HG03442 (cell line): ENCODE results near the gene NIT1.

Experiments
- ATAC-seq: cut with Tn5 transposase; IDR thresholded peaks from one replicate; pipeline ENCODE4 v1.9.1; 2021; ENCODE audit warnings: mild to moderate bottlenecking, moderate library complexity; ENCODE audit not compliant: unreplicated experiment

Gene NIT1

DNA sequence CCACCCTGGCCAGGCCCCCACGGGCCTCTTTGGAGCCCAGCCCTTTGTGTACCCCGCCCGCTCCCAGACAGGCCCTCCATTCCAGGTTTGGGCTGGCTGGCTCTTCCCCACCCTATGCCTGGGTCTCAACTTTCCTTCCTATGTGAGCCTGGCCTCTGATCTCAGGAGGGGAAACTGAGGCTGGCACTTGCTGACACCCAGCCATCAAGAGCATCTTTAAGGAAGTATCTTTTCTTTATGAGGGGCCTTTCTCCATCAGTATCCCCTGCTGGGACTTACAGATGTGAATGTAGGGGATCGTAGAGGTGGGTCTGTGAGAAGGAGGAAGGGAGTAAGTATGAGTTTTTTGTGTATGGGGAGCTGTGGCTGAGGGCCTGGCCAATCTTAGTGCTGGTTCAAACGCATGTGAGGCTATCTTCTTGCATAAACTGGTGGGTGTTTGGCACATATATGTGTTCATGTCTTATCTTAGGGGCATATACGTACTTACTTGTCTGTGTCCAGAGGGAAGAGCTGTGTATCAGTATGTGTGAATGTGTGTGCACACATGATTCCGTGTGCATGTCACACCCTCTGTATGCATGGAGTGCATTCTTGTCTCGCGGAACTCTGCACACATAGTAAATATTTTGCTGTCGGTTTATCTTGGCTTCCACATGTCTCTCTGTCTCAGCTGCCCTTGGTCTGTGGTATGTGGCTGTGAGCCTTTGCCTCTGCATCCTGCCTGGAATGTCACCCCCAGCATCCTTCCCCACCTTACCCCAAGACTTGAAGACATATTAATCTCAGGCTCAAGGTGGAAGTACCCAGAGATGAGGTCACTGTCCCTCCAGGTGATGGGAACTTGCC is 33.9 kb upstream of the NIT1 start:
- ATAC-seq, result no peak

DNA sequence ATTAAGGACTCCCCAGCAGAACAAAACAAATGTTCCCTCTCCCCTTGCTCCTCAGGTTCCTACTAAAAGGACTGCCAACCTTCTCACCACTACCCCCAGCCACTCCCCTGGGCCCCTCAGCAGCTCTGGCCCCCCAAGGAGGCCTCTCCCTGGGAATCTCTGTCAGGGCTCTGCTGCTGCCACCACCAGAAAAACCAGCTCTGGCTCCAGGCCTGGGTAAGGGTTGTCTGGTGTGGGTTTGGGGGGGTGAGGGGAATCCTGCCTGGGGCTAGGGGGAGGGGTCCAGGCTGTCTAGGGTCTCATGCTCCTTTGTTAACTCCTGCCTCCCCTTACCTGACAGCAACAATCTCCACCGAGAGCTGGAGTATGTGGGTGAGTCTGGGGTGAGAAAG is 33.3 kb upstream of the NIT1 start:
- no peak for ATAC-seq

DNA sequence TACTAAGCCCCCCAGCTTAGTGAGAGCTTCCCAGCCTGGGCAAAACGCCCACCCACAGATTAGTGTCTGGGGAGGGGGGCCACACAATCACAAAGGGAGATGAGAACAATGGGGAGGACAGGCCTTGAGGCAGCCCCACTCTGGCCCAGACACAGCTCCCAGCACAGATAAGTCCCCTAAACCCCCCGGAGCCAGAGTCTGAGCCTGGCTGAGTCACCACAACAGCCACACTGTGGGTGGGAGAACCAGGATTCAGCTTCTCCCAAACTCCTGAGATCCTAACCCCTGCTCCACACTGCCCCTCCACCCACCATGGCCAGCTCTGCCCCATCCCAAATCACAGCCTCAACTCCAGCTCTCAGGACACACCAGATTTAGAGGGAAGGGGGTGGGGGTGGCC is 32.7 kb upstream of the NIT1 start:
- ATAC-seq, result no peak

DNA sequence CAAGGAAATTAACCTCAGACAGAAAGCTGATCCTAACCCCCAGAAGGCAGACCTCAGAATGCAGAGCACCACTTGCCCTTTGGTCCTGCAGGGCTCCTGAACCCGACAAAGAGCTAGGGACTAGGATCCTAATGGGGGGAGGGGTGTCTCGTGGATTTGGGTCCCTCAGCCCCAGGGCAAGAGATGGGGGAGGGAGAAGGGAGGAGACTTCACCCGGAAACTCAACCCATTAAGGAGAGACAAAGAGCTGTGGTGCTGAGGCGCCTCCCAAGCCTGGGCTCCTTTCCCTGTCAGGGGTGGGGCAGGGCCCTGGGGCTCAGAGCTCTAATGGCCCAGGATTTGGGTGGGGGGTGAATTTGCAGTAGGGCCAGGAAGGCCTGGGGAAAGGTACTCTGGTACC is 31.4 kb upstream of the NIT1 start:
- no peak for ATAC-seq

DNA sequence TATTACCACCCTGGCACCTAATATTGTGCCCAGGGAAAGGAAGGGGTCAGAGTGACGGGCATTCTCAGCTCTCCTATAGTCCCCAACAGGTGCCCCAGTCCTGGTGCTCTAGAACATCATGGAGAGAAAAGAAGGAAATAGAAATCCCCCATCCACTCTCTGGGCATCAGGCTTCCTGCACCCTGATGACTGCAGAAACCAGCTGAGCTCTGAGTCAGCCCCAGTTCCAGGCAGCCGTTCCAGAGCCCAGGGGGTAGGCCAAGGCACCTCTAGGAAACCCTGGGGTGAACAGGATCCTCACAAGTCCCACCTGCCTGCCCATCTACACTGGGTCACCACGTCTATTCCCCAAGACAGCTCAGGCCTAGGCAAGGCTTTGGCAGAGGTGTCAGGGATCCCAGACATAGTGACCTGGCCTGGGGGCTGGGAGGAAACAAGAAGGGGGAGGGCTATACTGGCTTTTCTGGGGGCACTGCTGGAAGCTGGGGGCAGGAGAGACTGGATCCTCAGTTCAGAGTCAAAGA is 29.3 kb upstream of the NIT1 start:
- ATAC-seq, result no peak

DNA sequence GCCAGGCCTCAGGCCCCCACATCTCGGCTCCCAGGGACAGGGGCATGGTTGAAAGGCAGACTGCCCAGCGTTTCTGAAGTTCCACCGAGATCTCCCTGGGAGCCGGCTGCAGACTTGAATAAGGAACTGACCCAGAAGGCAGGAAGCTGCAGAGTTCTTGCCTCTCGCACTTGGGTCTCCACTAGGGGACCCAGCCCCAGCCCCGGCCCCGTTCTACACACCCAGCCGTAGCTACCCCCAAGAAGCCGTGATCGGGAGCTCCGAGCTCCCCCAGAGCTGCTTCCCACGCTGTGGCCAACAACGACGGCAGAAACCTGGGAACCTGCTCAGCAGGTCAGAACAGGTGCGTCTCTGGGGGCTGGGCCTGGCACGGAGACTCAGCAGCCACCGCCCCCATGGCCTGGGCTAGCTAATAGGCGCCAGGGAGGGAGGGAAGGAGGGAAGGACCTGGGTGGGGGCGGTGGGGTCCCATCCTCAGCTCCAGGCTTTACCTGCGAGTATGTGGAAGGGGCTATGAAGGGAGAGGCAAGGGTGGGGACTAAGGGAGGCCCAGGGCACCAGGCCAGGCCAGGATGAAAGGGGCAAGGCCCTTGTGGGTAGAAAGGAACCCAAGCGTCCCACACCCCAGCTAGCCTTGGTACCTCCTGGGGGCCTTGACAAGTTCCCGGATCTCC is 28.5 kb upstream of the NIT1 start, which contains the start of gene NECTIN4:
Gene NECTIN4 (minus strand): TSS at position 308 of the 674 bp plus-strand sequence. CDS start 262 bp downstream, at position 46.
- ATAC-seq, result no peak

DNA sequence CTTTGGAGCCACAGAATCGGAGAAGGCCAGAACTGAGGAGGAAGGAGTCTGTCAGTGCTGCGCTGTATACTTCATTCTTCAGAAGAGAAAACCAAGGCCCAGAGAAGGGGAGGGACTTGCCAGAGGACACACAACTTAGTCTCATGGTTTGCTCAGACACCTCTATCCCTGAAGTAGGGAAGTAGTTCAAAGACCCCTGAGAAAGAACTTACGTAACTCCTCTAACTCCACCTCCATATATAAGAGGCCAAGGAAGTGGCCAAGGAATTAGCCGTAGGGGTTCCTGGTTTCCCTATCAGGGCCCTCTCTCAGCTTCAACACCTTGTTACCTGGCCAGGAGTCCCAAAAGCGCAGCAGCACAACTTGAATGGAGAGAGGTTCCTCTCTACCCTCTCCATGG is 28.0 kb upstream of the NIT1 start:
- no peak for ATAC-seq

DNA sequence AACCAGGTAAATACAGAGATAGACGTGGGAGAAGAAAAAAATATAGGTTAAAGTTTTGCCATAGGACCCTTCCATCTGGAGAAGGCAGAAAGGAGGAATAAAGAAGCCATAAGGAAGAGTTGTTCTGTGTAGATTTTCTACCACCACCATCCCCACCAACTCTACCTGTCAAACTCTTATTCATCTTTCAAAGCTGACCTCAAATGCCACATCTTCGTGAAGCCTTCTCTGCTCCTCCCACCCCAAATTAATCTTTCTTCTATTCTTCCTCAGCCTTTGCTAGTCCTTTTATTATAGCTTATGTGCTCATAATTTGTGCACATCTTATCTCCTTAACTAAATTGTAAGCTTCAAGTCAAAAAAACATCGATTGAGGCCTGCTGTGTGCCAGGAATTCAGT is 27.3 kb upstream of the NIT1 start:
- no peak for ATAC-seq

DNA sequence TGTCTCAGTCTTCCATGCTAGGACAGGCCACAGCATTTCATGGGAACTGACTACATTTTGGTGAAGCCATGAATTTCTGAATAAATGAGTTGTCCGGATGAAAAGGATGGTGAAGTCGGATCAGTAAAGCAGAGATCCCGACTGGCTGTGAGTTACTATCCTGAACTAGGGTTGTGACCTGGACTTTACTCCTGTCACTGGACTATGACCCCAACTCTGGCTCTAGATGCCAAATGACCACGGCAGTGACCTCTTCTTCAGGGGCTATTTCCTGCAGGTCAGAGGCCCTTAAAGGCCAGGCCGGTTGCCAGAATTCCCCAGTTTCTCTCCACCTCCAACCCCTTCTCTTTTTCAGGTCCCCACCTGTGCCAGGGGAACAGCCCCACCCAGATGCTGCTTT is 26.8 kb upstream of the NIT1 start:
- ATAC-seq, result no peak

DNA sequence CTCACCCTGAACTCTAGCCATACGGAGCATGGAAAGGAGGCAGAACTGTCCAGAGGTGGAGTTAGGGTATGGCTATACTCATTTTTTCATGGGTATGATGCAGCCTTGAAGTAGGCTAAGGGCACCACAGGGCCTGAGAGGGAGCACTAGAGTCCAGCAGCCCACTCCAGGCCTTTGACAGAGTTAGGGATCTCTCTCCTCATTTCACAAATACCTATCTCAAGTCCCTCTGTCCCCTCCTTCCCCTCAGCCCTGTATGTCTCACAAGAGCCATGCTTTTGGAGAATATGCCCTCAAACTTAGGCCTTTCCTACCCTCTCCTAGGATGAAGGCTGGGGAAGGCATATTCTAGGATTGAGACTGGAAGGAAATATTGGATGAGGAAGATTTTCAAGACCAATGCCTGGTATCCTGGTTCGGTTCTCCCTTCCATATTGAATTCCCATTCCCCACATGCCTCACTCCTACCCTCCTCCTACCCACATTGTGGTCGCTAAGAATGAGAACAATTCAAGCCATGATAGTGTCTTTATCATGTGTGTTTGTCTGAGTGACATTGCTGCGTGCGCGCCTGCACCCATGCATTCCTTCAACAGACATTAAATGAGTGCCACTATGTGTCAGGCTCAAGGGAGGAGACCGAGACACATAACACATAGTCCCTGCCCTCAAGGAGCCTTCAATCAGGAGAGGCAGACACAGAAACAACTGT is 26.0 kb upstream of the NIT1 start:
- no peak for ATAC-seq

DNA sequence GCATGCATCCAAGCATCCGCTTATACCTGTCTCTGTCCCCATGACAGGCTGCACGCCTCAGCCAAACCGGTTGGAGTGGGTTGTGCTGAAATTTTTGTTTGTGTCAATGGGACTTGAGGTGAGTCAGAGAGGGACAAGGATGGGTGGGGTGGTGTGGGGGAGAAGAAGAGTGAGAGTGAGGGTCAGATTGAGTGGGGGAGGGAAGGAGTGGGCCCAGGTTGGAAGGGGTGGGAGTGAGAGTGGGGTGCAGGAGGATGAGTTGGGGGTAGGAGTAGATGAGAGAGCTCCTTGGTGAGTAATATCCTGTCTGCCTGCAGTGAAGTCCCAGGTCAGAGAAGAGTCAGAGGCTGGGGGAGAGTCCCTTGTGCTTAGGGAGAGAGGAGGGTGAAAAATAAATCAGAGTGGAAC is 25.3 kb upstream of the NIT1 start:
- ATAC-seq, result no peak

DNA sequence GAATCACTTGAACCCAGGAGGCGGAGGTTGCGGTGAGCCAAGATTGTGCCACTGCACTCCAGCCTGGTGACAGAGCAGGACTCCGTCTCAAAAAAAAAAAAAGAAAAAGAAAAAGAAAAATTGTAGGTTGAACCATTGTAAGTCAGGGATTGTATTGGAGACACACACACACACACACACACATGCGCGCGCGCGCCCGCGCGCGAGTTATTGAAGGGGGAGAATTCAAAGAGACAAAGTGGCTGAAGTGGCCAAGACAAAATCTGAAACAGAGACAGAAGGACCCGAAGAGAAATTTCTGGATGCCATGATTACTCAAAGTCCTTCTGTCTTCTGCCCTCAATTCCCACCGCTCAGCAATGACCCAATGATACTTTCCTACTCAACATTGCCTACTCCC is 23.4 kb upstream of the NIT1 start:
- ATAC-seq, result no peak

DNA sequence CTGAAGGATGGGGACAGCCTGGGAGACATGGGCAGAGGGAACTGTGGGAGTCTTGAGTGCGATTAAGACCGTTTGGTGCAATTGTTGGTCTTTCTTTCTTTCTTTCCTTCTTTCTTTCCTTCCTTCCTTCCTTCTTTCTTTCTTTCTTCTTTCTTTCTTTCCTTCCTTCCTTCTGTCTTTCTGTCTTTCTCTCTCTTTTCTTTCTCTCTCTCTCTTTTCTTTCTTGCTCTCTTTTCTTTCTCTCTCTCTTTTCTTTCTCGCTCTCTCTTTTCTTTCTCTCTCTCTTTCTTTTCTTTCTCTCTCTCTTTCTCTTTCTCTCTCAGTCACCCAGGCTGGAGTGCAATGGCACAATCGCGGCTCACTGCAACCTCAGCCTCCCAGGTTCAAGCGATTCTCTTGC is 22.7 kb upstream of the NIT1 start:
- no peak for ATAC-seq

DNA sequence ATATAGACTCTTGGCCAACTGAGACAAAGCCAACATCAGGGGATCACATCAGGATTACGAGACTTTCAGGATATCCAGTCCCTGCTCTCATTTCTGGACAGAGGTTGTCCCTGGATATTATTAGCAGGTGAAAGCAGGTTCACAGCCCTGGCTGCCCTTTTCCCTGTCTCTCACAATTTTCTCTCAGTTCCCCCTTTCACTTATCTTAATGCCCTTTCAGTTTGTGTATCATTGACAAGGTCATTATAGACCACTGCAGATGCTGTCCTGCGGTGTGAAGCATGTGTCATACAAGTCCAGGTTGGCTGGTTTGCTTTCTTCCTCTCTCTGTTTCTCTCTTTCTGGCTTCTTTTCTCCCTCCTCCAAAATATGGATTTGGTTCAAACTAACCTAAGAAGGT is 21.9 kb upstream of the NIT1 start:
- no peak for ATAC-seq

DNA sequence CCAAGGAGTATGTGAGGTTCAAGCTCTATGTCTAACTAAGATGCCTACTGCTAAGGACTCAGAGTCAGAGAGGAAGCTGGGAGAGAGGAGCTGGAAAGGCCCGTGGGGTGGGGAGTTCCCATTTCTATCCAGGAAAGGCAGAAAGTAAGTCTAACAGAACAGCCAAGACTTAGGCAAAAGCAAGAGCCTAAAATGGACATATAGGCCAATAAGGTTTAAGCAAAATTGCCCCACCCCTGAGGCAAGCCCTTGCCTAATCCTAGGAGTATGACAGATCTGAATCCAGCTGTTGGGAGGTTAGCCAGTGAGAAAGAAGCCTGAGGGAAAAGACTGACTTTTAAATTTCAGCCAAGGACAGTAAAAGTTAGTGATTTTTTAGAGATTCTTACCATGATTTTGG is 21.4 kb upstream of the NIT1 start:
- ATAC-seq, result no peak

DNA sequence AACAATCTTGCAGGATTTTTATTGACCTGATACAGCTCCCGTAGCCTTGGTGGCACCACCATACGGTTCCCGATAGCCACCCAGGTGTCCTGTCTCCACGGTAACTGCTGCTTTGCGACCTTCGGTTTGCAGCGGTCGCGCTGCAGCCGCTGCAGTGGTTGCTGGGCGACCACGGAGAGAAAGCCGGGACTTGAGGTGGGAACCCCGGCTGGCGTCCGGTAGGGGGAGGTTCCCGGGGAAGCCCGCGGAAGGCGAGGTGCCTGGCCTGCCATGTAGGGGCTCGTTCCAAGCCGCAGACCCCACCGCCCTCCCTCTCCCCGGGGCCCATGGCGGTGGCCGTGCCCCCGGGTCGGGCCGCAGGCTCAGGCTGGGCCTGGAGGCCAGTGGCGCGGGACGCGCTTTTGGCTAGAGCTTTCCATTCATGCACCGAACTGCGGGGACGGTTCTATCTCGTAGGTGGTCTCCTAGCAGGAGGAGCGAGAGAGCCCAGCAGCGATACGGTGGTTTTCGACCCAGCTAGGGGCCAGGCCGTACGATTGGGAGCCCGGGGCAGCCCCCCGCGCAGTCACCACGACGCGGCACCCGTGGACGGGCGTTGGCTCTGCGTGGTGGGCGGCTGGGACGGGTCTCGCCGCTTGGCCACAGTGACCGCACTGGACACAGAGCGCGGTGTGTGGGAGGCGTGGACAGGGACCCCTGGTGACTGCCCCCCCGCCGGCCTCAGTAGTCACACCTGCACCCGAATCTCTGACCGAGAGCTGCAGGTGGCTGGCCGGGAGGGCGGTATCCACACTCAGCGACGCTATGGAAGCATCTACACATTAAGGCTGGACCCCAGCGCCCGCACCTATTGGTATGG is 19.5 kb upstream of the NIT1 start, which contains the start of gene KLHDC9:
Gene KLHDC9 (plus strand): TSS at position 152 of the 859 bp plus-strand sequence. CDS start 175 bp downstream, at position 327.
- peak; percentile 73 for ATAC-seq

DNA sequence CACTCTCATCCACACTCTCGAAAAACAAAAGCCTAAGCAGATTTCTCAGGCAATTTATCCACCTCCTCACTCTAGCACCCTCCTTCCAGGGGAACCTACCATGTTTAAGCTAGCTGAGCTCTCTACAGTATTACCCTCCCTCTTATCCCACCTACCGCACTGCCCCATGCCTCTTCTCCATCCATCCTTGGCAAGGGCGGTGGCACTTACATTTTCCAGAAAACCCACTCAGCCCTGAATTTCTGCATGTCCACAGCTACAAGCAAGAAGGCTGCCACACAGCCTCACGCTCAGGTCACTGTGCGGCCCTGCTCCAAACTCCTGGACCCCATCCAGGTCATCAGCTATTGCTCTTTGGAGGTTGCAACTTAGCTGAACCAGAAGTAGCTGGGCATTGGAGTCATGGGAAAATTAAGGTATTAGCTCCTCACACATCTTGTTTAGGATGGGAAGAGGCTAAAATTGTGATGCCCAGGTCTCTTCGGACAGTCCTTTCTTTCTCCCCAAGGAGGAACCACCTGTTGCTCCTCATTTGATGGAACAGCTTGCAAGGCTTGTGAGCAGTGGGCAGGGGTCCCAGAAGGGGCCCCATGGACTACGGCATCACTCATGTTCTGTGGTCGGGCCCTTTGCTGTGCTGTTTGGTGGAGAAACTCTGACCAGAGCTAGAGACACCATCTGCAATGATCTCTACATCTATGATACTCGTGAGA is 18.7 kb upstream of the NIT1 start:
- no peak for ATAC-seq

DNA sequence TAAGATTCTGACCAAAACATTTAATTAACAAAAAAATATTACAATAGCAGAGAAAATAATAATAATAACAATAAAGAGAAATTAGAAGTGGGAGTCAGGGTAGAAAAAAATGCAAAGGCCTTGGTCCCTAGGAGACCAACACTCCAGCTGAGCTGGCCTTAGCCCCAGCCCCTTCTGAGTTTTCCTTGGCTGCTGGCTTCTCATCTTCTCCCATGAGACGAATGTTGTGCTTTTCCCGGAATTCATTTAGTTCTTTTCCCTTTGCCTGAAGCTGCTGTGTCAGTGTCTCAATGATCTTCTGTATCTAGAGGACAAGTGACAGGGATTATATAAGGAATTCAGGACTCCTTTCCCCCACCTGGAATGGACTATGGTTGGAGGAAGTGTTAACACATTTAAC is 17.3 kb upstream of the NIT1 start:
- ATAC-seq, result no peak

DNA sequence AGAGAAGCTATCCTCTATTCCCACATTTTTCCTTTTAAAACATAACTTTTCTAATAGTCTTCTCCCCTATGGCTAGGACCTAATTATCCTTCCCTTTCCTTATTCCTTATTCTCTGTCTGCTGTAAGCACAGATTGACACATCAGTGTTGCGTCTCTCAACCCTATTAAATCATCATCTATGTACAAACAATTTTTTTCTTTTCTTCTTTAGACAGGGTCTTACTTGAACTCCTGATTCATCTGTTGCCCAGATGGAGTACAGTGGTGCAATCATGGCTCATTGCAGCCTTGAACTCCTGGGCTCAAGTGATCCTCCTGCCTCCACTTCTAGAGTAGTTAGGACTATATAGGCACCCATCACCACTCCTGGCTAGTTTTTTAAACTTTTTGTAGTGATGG is 11.5 kb upstream of the NIT1 start:
- ATAC-seq, result no peak

DNA sequence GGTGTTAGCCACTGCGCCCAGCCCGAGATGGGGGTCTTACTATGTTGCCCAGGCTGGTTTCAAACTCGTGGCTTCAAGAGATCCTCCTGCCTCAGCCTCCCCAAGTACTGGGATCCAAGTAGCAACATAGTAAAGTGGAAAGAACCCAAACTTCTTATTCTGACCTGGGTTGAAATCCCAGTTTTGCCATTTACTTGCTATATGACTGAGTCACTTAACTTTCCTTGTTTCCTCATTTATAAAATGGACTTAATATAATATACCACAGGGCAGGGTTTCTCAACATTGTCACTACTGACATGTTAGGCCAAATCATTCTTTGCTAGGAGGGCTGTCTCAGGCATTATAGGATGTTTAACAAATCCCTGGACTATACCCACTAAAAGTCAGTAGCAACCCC is 6.8 kb upstream of the NIT1 start:
- ATAC-seq, result no peak
